GM10248 (cell line): ENCODE data around the gene SNX25.
"Not testable (repeated sequence)": the region's sequence is repeated elsewhere in the genome, so short reads cannot be mapped to it uniquely, and the experiment has no call there.

ENCODE experiments used
- CTCF ChIA-PET: fragments of 300-600 bp; sonication (Branson Sonifier 250); formaldehyde crosslinking; extraction: SDS; loops from one replicate; lab custom pipeline; 2021; ENCODE audit warnings: antibody characterized with exemption; lab: Yijun Ruan, JAX
- POLR2A ChIA-PET: fragments of 350-650 bp; sonication (Branson Sonifier 250); formaldehyde crosslinking; extraction: SDS; loops from one replicate; lab custom pipeline; 2020; ENCODE audit warnings: antibody characterized with exemption; lab: Yijun Ruan, JAX
- DNase-seq: peaks from one replicate; pipeline ENCODE4 v3.0.0; 2012; ENCODE audit errors: extremely low spot score
- TF ChIP-seq, protein P1 (sequence below): IDR thresholded peaks from 2 replicates; pipeline ENCODE4 v1.5.1; 2012; ENCODE audit warnings: mild to moderate bottlenecking, low read depth; ENCODE audit errors: extremely low read depth, missing control alignments, control extremely low read depth

The SNX25 gene

DNA sequence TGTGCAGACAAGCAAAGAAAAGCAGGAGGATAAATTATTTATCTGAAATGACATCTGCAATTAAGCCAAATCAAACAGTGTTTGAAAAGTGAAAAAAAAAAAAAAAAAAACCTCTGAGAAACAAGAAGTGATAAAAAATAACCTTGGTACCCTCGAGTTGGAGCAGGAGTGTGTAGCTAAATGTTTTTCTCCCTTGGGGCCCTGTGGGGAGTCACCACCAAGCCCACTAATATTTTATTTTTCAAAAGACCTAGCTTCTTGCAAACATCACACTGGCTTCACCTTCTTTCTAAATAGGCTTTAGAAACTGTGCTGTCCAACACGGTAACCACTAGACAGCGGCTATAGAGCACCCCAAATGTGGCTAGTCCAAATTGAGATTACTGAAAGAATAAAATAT lies 47.7 kb downstream of the SNX25 start:
- ChIA-PET POLR2A (interaction anchor here (0.7 kb wide), 1 partner anchor 41 kb away, joined by 4 read pairs; no protein-coding TSS in a partner anchor), CTCF (interaction anchor here (1.0 to 3.4 kb wide), 8 partner anchors 10 to 50 kb away, joined by 3 to 16 read pairs (median 5); partner anchors contain the start of gene SNX25)
- TF ChIP-seq, protein P1, sequence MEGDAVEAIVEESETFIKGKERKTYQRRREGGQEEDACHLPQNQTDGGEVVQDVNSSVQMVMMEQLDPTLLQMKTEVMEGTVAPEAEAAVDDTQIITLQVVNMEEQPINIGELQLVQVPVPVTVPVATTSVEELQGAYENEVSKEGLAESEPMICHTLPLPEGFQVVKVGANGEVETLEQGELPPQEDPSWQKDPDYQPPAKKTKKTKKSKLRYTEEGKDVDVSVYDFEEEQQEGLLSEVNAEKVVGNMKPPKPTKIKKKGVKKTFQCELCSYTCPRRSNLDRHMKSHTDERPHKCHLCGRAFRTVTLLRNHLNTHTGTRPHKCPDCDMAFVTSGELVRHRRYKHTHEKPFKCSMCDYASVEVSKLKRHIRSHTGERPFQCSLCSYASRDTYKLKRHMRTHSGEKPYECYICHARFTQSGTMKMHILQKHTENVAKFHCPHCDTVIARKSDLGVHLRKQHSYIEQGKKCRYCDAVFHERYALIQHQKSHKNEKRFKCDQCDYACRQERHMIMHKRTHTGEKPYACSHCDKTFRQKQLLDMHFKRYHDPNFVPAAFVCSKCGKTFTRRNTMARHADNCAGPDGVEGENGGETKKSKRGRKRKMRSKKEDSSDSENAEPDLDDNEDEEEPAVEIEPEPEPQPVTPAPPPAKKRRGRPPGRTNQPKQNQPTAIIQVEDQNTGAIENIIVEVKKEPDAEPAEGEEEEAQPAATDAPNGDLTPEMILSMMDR = no peak
- DNase-seq = no peak

DNA sequence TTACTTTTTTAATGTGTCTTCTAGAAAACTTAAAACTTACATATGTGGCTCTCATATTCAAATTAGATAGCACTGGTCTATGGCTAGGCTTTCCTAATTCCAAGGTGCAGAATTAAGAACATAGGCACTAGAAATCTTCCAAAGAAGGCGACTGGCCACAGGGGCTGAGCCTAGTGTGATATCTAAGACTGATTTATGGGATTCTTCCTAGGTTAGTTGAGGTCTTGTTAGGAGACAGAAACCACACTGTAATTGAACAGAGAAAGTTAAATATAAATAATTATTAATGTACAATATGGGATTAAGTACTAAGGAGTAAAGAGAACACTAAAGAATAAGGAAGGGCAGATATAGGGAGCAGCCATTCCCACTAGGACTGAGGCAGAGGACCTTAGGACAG lies 48.3 kb downstream of the SNX25 start:
- POLR2A ChIA-PET = no interaction called here
- TF ChIP-seq, protein P1 = no peak
- DNase-seq = no peak
- CTCF ChIA-PET = interaction anchor here (1.0 to 3.4 kb wide), 7 partner anchors 9 to 49 kb away, joined by 3 to 16 read pairs (median 6); partner anchors contain the start of gene SNX25

DNA sequence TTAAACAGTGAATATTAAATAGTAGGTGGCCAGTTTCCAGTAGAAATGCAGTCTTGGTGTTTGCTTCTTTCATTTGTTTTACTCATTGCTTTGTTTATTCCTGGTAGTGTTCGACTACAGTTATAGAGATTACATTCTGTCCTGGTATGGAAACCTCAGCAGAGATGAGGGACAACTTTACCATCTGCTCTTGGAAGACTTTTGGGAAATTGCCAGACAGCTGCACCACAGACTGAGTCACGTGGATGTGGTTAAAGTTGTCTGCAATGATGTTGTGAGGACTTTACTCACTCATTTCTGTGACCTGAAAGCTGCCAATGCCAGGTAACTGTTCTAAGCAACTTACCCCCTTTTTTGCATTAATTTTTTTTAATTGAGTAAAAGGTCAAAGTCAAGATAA lies 49.3 kb downstream of the SNX25 start:
- POLR2A ChIA-PET, DNase-seq: not testable (repeated sequence)
- CTCF ChIA-PET = interaction anchor here (0.9 to 1.4 kb wide), 3 partner anchors 9 to 47 kb away, joined by 3 to 5 read pairs (median 3); no protein-coding TSS in a partner anchor

DNA sequence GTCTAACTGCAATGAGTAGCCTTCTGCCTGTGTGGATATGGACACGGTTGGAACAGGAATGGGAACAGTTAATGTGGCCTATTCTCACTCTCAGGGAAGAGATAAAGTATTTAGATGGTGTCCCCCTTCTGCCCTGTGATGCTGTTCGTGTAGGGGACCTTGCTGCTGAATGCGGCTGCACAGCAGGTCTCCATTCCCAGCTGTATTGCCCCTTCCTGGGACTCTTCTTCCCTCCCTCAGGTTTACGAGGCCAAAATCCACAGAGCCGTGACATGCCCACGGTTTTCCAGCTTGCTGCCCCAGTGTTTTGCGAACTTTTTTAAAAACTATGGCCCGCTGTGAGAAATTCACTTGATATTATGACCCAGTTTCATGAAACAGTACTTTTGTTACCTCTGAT lies 50.3 kb downstream of the SNX25 start:
- ChIA-PET POLR2A (no interaction called here), CTCF (interaction anchor here (0.8 to 2.8 kb wide), 8 partner anchors 8 to 125 kb away, joined by 3 to 8 read pairs (median 4); no protein-coding TSS in a partner anchor)
- no peak for DNase-seq
- TF ChIP-seq, protein P1 = no peak

DNA sequence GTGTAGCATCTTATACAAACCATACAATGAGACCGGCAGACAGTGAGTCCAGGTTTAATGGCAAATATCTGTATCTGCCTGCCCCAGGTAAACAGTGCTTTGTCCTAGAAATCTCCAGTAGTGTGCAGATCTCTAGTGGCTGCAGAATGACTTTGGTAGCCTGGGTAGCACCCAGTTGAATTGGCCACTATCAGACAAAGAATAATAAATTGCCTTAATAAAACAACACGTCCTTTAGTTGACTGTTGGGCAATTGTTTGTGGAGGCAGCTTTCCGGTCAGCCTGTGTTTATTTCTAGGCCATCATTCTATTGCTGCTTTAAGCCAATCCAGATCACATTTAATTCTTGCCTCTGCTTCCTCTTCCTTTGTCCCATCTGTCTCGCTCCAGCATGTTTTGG lies 52.5 kb downstream of the SNX25 start:
- DNase-seq = no peak
- ChIA-PET CTCF (no interaction called here), POLR2A (no interaction called here)
- TF ChIP-seq, protein P1 = no peak

DNA sequence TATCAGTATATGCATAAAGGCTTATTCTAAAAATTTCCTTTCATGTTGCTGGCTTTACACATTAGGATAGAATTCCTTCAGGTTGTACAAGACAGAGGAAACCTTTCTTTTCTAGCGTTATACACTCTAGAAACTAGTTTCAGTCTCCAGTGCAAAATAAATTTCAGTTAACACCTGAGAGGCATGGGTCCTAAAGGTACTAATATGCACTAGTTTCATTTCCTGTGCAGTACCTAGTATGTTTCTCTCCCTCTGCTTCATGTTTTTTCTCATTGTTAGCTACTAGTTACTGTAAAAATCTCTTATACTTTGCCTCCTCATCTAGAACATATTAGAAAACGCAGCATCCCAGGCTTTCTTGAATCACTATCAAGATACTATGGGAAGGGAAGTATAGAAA lies 54.0 kb downstream of the SNX25 start:
- ChIA-PET POLR2A (no interaction called here), CTCF (interaction anchor here (0.8 to 2.1 kb wide), 4 partner anchors 11 to 43 kb away, joined by 3 to 7 read pairs (median 3); no protein-coding TSS in a partner anchor)
- TF ChIP-seq, protein P1 = no peak
- DNase-seq = no peak

DNA sequence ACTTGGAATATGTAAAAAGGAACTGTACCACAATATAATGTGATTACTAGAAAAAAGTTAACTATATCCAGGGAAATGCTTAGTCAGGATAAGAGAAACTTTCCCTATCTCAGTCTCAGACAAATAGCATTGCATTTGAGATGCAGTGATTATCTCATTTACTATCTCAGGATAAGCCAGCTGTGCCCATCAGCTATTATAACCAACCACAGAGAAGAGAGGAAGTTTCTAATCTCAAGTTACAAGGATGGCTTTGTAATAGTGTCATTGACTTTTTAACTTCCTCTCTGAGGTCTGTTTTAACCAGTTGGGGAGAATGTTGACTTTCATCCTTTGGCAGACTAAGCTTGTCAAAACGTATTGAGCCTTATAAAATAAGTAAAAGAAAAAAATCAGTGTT lies 56.5 kb downstream of the SNX25 start:
- no peak for DNase-seq
- ChIA-PET CTCF (interaction anchor here (0.9 to 2.9 kb wide), 6 partner anchors 10 to 101 kb away, joined by 3 to 12 read pairs (median 4); no protein-coding TSS in a partner anchor), POLR2A (no interaction called here)
- TF ChIP-seq, protein P1 = no peak
